GM21737 (cell line): Measurements from ENCODE around the gene KRT27.

Source experiments
- ATAC-seq: cut with Tn5 transposase; IDR thresholded peaks from one replicate; pipeline ENCODE4 v1.9.1; 2021; ENCODE audit warnings: mild to moderate bottlenecking, moderate library complexity; ENCODE audit not compliant: unreplicated experiment

Gene KRT27

GRCh38 chr17:40809721-40810421 is 27.5 kb upstream of the KRT27 start:
- no peak for ATAC-seq

- ATAC-seq, result no peak
These were observed 23.8 kb upstream of the KRT27 start for GRCh38 chr17:40806131-40806530.

- ATAC-seq, result no peak
These were observed 21.3 kb upstream of the KRT27 start for GRCh38 chr17:40803617-40804082.

GRCh38 chr17:40801157-40801556 is 18.8 kb upstream of the KRT27 start:
- ATAC-seq, result no peak

- no peak for ATAC-seq
These were observed 18.0 kb upstream of the KRT27 start for GRCh38 chr17:40800381-40800780.

- ATAC-seq, result no peak
These were observed 17.5 kb upstream of the KRT27 start, which contains the start of gene KRT28 for GRCh38 chr17:40799859-40800258. TSS of gene KRT28 (minus strand) at chr17:40799959. CDS start at chr17:40799893, 66 bp downstream.

GRCh38 chr17:40796846-40797245 is 14.5 kb upstream of the KRT27 start:
- ATAC-seq, result no peak

GRCh38 chr17:40795019-40795667 is 12.8 kb upstream of the KRT27 start:
- no peak for ATAC-seq

GRCh38 chr17:40794466-40794865 is 12.1 kb upstream of the KRT27 start:
- no peak for ATAC-seq

GRCh38 chr17:40793832-40794231 is 11.5 kb upstream of the KRT27 start:
- ATAC-seq, result no peak

- no peak for ATAC-seq
These were observed 9.6 kb upstream of the KRT27 start for GRCh38 chr17:40791787-40792436.

- no peak for ATAC-seq
These were observed 8.8 kb upstream of the KRT27 start for GRCh38 chr17:40791111-40791510.

- ATAC-seq, result no peak
These were observed 3.0 kb downstream of the KRT27 start for GRCh38 chr17:40779181-40779909.

GRCh38 chr17:40778461-40778860 is 3.9 kb downstream of the KRT27 start:
- no peak for ATAC-seq

- ATAC-seq, result no peak
These were observed 4.4 kb downstream of the KRT27 start for GRCh38 chr17:40777971-40778370.

- no peak for ATAC-seq
These were observed 4.9 kb downstream of the KRT27 start for GRCh38 chr17:40777459-40777858.

GRCh38 chr17:40775945-40776344 is 6.4 kb downstream of the KRT27 start:
- ATAC-seq, result no peak

GRCh38 chr17:40772101-40772500 is 10.2 kb downstream of the KRT27 start, which contains the start of gene KRT26:
TSS of gene KRT26 (minus strand) at chr17:40772201. CDS start at chr17:40772113, 88 bp downstream.
- ATAC-seq, result no peak

- no peak for ATAC-seq
These were observed 16.7 kb downstream of the KRT27 start for GRCh38 chr17:40765657-40766056.

GRCh38 chr17:40763752-40764151 is 18.6 kb downstream of the KRT27 start:
- ATAC-seq, result no peak
